Measurements from ENCODE around the gene ITIH5.
"Not testable (repeated sequence)": the region's sequence is repeated elsewhere in the genome, so short reads cannot be mapped to it uniquely, and the experiment has no call there.

Gene ITIH5

DNA sequence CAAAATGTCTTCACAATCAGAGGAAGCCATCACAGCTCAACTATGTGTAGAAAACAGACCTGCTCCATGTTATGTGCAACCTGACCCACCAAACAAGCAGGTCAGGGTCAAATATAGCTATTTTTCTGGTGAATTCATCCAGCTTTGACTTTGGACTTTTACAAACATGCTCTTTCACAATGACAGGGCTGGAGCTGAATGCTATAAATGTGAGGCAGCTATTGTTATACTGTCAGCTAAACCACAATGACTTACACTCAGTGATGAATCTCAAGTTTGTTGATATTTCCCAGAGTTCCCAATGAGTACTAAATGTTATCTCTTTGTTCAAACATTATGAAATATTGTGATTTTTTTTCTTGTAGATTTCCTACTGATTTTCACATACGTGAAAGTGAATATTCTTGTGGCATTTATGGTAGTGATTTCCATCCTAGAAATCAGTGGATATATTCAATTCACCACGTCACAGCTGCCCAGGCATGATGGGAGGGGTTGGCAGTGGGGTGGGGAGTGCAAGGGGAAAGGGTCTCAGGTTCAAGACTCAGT is 33.9 kb upstream of the ITIH5 start:
- intact Hi-C loops (cut with micrococcal nuclease), result no loop called here
- no peak overlapping the region for H3K27ac Mint-ChIP-seq
- no peaks in the 10 kb centered on the region for H3K4me1 Mint-ChIP-seq (ENCODE audit: low read depth)
- no peaks in the 10 kb centered on the region for H3K9me3 Mint-ChIP-seq
- no peak overlapping the region for H3K4me3 Mint-ChIP-seq
- H3K36me3 Mint-ChIP-seq (ENCODE audit: low read depth), result no peaks in the 10 kb centered on the region
- peaks cover 19% of the 10 kb centered on the region for H3K27me3 Mint-ChIP-seq

DNA sequence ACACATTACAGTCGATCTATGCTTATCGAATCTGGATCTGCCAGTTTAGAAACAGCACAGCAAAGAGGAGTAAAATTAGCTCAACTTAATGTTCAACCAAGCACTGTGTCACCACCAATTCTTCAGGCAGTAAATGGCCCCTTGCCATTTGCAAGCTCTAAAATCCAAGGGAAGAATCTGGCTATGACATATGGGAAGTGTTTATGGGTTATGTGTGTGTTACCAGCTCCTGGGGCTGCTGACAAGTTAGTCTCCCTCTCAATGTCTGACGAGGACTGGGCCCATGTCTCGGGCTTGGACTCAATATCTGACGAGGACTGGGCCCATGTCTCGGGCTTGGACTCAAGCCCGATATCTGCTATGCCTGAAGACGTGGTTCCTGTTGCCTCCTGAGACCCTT is 30.7 kb upstream of the ITIH5 start:
- no peak overlapping the region for H3K4me3 Mint-ChIP-seq
- peaks cover 10% of the 10 kb centered on the region for H3K9me3 Mint-ChIP-seq
- no peak overlapping the region for H3K27ac Mint-ChIP-seq
- no peaks in the 10 kb centered on the region for H3K36me3 Mint-ChIP-seq (ENCODE audit: low read depth)
- H3K4me1 Mint-ChIP-seq (ENCODE audit: low read depth), result no peaks in the 10 kb centered on the region
- peaks cover 10% of the 10 kb centered on the region for H3K27me3 Mint-ChIP-seq
- intact Hi-C loops (cut with micrococcal nuclease), result no loop called here

DNA sequence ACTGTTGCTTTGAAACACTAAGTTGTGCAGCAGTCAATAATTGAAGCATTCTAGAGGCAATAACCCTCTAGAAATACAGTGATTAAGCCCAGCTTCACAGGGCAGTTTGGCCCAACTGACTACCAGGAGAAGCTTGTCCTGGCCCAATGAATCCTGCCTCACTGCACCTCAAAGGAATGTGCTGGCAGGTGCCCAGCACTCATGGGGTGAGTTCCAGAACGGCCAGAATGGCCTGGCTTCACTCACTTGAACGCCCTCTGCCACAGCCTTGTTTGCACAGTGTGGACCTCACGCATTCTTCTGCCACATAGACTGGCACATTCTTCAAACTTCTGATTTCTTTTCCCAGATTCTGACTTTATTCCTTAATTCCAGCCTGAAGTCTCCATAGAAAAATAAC is 29.8 kb upstream of the ITIH5 start:
- no peak overlapping the region for H3K27ac Mint-ChIP-seq
- intact Hi-C loops (cut with micrococcal nuclease), result no loop called here
- H3K4me1 Mint-ChIP-seq (ENCODE audit: low read depth), result no peaks in the 10 kb centered on the region
- H3K9me3 Mint-ChIP-seq, result peaks cover 15% of the 10 kb centered on the region
- no peaks in the 10 kb centered on the region for H3K36me3 Mint-ChIP-seq (ENCODE audit: low read depth)
- no peak overlapping the region for H3K4me3 Mint-ChIP-seq
- peaks cover 8% of the 10 kb centered on the region for H3K27me3 Mint-ChIP-seq

DNA sequence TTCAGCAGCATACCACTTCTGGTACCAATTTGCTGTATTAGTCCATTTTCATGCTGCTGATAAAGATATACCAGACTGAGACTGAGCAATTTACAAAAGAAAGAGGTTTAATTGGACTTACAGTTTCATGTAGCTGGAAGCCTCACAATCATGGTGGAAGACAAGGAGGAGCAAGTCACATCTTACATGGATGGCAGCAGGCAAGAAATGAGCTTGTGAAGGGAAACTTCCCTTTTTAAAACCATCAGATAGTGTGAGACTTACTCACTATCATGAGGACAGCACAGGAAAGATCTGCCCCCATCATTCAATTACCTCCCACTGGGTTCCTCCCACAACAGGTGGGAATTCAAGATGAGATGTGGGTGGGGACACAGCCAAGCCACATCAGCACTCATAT is 26.4 kb upstream of the ITIH5 start:
- intact Hi-C loops (cut with micrococcal nuclease); H3K27ac Mint-ChIP-seq; H3K36me3 Mint-ChIP-seq (ENCODE audit: low read depth); H3K4me3 Mint-ChIP-seq; H3K27me3 Mint-ChIP-seq; H3K4me1 Mint-ChIP-seq (ENCODE audit: low read depth): not testable (repeated sequence)
- H3K9me3 Mint-ChIP-seq, result peaks cover 39% of the 10 kb centered on the region

DNA sequence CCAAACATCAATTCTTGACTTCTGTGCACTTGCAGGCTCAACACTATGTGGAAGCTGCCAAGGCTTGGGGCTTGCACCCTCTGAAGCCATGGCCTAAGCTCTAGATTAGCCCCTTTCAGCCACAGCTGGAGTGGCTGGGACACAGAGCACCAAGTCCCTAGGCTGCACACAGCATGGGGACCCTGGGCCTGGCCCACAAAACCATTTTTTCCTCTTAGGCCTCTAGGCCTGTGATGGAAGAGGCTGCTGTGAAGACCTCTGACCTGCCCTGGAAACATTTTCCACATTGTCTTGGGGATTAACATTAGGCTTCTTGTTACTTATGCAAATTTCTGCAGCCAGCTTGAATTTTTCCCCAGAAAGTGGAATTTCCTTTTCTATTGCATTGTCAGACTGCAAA is 25.6 kb upstream of the ITIH5 start:
- intact Hi-C loops (cut with micrococcal nuclease); H3K4me3 Mint-ChIP-seq; H3K27ac Mint-ChIP-seq; H3K36me3 Mint-ChIP-seq (ENCODE audit: low read depth); H3K27me3 Mint-ChIP-seq; H3K4me1 Mint-ChIP-seq (ENCODE audit: low read depth): not testable (repeated sequence)
- peaks cover 39% of the 10 kb centered on the region for H3K9me3 Mint-ChIP-seq

DNA sequence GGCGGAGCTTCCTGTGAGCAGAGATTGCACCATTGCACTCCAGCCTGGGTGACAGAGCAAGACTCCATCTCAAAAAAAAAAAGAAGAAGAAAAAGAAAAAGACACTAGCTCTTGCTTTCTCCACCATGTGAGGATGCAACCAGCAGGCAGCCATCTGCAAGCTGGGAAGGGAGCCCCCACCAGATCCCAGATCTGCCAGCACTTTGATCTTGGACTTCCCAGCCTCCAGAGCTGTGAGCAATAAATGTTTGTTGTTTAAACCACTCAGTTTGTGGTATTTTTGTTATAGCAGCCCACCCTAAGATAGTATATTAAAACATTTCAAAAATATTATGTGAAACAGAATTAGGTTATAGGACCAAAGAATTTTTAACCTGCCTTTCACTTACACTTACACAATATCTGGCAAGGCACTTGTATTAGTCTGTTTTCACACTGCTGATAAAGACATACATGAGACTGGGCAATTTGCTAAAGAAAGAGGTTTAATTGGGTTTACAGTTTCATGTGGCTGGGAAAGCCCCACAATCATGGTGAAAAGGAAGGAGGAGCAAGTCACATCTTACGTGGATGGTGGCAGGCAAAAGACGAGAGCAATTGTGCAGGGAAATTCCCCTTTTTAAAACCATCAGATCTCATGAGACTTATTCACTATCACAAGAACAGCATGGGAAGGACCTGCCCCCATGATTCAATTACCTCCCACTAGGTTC is 24.3 kb upstream of the ITIH5 start:
- H3K27ac Mint-ChIP-seq; intact Hi-C loops (cut with micrococcal nuclease); H3K4me1 Mint-ChIP-seq (ENCODE audit: low read depth): not testable (repeated sequence)

DNA sequence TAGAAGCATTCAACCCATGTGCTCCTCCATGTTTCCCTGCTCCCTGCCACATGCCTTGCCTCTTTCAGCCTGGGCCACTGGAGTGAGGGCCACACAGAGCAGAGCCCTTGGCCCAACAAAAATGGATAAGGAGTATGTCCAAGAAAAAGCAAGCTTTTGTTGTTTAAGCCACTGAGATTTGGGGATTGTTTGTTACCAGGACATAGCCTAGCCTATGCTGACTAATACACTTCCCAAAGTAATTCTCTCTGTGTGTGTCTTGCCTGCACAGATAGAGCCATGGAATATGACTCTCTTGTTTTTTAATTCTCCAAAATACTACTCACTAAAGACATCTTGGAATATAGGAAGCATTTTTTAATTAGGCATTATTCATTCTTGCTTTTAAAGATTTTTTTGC is 22.8 kb upstream of the ITIH5 start:
- intact Hi-C loops (cut with micrococcal nuclease), result loop anchor here (10.0 kb wide), 1 partner anchor 1615 kb away; no protein-coding TSS in a partner anchor
- no peak overlapping the region for H3K27ac Mint-ChIP-seq

More for the DNA sequence above, 24.3 kb upstream of the ITIH5 start:
- not testable (repeated sequence) for H3K4me3 Mint-ChIP-seq; H3K36me3 Mint-ChIP-seq (ENCODE audit: low read depth); H3K27me3 Mint-ChIP-seq
- H3K9me3 Mint-ChIP-seq, result peaks cover 39% of the 10 kb centered on the region

DNA sequence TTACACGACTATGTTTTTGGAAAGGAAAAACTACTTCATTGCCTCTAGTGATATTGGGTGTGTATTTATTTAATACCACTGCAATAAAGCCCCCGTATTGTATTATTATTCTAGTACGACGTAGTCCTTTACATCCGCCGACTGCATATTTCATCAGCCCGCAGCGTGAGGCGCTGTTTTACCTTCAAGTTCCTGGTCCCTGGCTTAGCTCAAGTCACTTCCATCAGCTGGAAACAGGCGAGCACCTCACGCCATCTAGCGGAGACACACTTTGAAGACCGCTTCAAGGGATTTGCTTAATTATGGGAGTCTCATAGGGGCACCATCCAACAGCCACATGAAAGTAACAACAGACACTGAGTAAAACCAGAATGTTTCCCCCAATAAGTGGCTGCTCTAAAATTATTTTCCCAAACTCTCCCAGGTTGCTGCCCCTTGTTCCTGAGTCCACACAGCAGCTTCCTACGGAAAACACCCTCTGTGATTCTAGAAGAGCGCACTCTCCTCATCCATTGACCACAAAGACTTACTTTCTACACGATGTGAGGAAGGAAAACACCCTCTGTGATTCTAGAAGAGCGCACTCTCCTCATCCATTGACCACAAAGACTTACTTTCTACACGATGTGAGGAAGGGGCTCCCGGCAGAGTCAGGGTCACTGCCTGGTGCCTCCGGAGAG is 20.6 kb upstream of the ITIH5 start:
- Mint-ChIP-seq H3K4me3 (no peak overlapping the region), H3K27me3 (peaks cover 16% of the 10 kb centered on the region), H3K27ac (no peak overlapping the region), H3K4me1 (ENCODE audit: low read depth) (no peaks in the 10 kb centered on the region), H3K36me3 (ENCODE audit: low read depth) (no peaks in the 10 kb centered on the region), H3K9me3 (peaks cover 28% of the 10 kb centered on the region)
- intact Hi-C loops (cut with micrococcal nuclease), result loop anchor here (1.0 to 10.0 kb wide), 2 partner anchors 162 to 1617 kb away; no protein-coding TSS in a partner anchor

More for the DNA sequence above, 22.8 kb upstream of the ITIH5 start:
- no peaks in the 10 kb centered on the region for H3K4me1 Mint-ChIP-seq (ENCODE audit: low read depth)
- H3K9me3 Mint-ChIP-seq, result peaks cover 39% of the 10 kb centered on the region
- H3K36me3 Mint-ChIP-seq (ENCODE audit: low read depth), result no peaks in the 10 kb centered on the region
- peaks cover 4% of the 10 kb centered on the region for H3K27me3 Mint-ChIP-seq
- H3K4me3 Mint-ChIP-seq, result no peak overlapping the region

DNA sequence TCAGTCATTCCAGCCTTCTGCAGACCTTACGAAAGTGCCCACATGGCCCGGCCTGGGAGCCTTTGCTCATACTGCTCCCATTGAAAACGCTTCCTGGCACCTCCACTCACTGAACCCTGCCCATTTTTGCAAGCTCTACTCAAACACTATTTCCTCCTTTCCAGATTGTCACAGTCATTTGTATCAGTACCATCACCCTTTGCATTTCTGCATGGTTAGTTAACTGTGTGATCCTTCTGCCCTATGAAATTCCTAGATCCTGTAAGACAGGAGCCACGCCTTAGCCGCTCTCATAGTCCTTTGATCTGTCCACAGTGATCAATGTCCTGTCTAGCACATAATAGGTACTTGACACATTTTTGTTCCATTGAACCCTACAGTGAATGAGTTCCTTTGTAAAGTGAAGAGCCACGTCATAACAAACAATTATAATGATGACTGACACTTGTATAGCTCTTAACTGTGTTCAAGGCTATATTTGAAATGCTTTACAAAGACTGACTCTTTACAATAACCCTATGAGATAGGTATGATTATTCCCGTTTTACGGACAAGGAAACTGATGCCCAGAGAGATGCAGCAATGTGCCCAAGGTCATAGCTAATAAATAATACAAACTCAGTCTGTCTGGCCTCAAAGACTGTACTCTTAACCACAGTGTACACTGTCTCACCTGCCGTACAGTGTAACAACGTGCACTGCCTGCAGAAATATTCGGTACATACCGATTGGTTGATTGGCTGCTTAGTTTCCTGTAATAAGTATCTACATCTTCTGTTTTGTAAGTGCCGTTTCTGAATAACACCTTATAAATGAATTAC is 19.8 kb upstream of the ITIH5 start:
- Mint-ChIP-seq H3K4me3 (no peak overlapping the region), H3K4me1 (ENCODE audit: low read depth) (no peaks in the 10 kb centered on the region), H3K27ac (no peak overlapping the region), H3K27me3 (peaks cover 17% of the 10 kb centered on the region), H3K9me3 (peaks cover 24% of the 10 kb centered on the region), H3K36me3 (ENCODE audit: low read depth) (no peaks in the 10 kb centered on the region)
- intact Hi-C loops (cut with micrococcal nuclease), result loop anchor here (1.0 to 10.0 kb wide), 2 partner anchors 161 to 1618 kb away; no protein-coding TSS in a partner anchor

DNA sequence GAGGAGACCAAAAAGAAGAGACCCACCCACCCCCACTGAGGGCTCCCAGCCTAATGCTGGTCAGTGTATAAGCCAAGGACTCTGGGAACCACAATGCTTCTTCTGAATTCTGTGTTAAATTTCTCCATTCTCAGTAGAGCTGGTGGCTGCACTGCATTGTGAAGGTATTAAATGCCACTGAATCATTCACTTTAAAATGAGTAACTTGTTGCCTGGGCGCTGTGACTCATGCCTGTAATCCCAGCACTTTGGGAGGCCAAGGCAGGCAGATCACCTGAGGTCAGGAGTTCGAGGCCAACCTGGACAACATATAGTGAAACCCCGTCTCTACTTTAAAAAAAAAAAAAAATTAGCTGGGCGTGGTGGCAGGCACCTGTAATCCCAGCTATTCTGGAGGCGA is 13.3 kb upstream of the ITIH5 start:
- not testable (repeated sequence) for H3K9me3 Mint-ChIP-seq; H3K27ac Mint-ChIP-seq; H3K4me3 Mint-ChIP-seq; H3K4me1 Mint-ChIP-seq (ENCODE audit: low read depth); H3K36me3 Mint-ChIP-seq (ENCODE audit: low read depth)
- peaks cover 24% of the 10 kb centered on the region for H3K27me3 Mint-ChIP-seq
- intact Hi-C loops (cut with micrococcal nuclease), result loop anchor here (10.0 kb wide), 1 partner anchor 1625 kb away; no protein-coding TSS in a partner anchor

DNA sequence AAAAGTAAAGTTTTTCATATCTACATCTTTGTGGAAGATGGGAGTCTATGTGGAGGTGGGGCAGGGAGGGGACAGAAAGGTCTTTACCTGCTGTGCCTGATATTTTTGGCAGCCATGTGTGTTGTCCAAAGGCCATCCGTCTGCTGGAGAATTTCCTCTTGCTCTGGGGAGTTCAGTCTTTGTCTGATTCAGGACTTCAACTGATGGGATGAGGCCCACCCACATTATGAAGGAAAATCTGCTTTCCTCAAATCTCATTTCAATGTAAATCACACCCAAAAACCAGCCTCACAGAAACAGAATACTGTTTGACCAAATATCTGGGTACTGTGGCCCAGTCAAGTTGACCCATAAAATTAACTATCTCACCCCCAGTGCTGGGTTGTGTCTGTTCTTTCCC is 12.5 kb upstream of the ITIH5 start:
- Mint-ChIP-seq H3K4me1 (ENCODE audit: low read depth) (no peaks in the 10 kb centered on the region), H3K36me3 (ENCODE audit: low read depth) (no peaks in the 10 kb centered on the region), H3K27me3 (peaks cover 25% of the 10 kb centered on the region), H3K9me3 (no peaks in the 10 kb centered on the region), H3K27ac (no peak overlapping the region), H3K4me3 (no peak overlapping the region)
- intact Hi-C loops (cut with micrococcal nuclease), result no loop called here

DNA sequence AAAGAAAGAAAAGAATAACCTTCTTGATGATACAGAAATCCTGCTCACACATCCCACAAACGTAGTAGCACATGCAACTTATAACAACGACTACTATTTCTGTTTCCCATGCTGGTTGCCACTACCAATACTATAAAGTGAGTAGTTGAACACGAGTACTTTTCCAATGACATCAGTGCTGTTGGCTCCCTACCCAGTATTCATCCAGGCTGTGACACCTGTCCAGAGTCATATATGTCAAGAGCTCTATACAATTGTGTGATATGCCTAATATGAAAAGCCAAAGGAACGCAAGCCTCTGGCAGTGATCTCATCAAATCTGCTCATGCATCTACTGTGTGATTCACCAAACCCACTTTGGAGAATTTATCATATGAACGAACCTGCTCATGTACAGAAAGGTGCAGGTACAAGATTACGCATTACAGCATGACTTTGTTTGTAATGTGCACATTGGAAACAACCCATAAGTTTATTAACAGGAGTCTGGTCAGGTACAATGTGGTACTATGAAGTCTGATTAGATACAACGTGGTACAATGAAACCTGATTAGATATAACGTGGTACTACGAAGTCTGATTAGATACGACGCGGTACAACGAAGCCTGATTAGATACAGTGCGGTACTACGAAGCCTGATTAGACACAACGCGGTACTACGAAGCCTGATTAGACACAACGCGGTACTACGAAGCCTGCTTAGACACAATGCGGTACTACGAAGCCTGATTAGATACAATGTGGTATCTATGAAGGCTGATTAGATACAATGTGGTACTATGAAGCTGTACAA is 5.8 kb upstream of the ITIH5 start:
- no peaks in the 10 kb centered on the region for H3K36me3 Mint-ChIP-seq (ENCODE audit: low read depth)
- H3K27ac Mint-ChIP-seq, result no peak overlapping the region
- intact Hi-C loops (cut with micrococcal nuclease), result no loop called here
- peaks cover 51% of the 10 kb centered on the region for H3K27me3 Mint-ChIP-seq
- no peak overlapping the region for H3K4me3 Mint-ChIP-seq
- peaks cover 5% of the 10 kb centered on the region for H3K4me1 Mint-ChIP-seq (ENCODE audit: low read depth)
- no peaks in the 10 kb centered on the region for H3K9me3 Mint-ChIP-seq

DNA sequence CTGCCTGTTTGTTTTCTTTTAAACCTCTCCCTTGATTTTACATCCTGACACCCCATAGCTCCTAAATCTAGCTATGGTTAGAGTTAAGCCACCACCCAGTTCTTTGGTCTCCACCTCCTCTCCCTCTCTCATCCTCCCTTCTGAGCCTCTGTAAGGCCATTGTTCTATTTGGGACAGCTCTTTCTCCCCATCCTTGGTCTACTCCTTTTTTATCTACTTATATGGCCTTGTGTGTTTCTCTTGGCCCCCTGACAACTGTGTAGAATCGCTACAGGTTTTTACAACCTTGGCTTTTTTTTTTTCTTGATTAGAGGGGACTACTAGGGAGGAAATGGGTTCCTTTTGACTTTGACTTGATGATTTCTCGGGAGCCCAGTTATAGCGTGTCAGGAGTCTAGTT is 3.4 kb upstream of the ITIH5 start:
- Mint-ChIP-seq H3K4me1 (ENCODE audit: low read depth) (peaks cover 12% of the 10 kb centered on the region), H3K4me3 (no peak overlapping the region), H3K27ac (no peak overlapping the region), H3K27me3 (peaks cover 60% of the 10 kb centered on the region), H3K36me3 (ENCODE audit: low read depth) (no peaks in the 10 kb centered on the region), H3K9me3 (no peaks in the 10 kb centered on the region)
- intact Hi-C loops (cut with micrococcal nuclease), result no loop called here

Data from dendritic cell treated with granulocyte-macrophage colony-stimulating factor and Interleukin-4, amounts not matched to agents 40 ng/mL and 50 ng/mL, for 4 days (primary cell).